HG03064 (cell line): ENCODE measurements around the gene RASD2.
"Not testable (repeated sequence)": the region's sequence is repeated elsewhere in the genome, so short reads cannot be mapped to it uniquely, and the experiment has no call there.

Experiments
- ATAC-seq: cut with Tn5 transposase; IDR thresholded peaks from one replicate; pipeline ENCODE4 v1.9.1; 2021; ENCODE audit warnings: low read depth; ENCODE audit not compliant: unreplicated experiment

The RASD2 gene, protein sequence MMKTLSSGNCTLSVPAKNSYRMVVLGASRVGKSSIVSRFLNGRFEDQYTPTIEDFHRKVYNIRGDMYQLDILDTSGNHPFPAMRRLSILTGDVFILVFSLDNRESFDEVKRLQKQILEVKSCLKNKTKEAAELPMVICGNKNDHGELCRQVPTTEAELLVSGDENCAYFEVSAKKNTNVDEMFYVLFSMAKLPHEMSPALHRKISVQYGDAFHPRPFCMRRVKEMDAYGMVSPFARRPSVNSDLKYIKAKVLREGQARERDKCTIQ

DNA sequence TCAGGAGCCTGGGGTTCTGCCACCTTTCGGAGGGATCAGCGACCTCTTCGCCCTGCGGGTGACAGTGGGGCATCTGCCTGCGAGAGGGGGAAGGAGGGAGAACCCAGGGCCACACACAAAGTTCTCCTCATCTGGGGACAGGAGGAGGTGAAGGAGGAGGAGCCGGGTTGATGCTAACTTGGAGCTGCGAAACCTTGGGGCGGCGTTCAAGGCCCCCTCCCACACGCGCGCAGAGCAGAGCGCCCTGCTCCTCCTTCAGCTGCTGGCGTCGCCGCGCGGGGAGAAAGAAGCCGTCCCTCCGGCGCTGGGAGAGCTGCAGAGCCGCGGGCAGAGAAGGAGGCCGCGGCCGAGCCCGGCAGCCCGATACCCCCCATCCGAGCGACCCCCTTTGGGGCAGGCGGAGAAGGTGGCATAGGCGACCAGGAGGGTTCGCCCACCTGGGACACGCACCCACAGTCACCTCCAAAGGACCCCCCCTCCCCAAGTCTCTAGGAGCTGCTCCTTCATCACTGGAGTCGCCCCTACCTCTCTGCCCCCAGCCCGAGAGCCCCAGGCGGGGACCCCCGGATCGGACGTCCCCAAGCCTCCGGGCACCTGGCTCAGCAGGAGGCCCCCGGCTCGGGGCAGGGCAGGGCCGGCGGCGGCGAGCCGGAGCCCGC lies at the start of gene RASD2:
Gene RASD2 (plus strand): TSS at position 237 of the 659 bp plus-strand sequence. CDS start 5,979 bp downstream, outside the sequence.
- no peak for ATAC-seq

GRCh38 chr22:35491061-35491907 lies 49.3 kb upstream of the RASD2 start:
- ATAC-seq, result not testable (repeated sequence)

DNA sequence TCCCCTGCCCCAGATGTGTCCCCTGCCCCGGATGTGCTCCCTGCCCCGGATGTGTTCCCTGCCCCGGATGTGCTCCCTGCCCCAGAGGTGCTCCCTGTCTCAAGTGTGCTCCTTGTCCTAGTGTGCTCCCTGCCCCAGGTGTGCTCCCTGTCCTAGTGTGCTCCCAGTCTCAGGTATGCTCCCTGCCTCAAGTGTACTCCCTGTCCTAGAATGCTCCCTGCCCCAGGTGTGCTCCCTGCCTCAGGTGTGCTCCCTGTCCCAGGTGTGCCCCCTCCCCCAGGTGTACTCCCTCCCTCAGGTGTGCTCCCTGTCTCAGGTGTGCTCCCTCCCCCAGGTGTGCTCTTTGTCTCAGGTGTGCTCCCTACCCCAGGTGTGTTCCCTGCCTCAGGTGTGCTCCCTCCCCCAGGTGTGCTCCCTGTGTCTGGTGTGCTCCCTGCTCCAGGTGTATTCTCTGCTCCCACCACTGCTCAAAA lies 48.7 kb upstream of the RASD2 start:
- ATAC-seq, result no peak

DNA sequence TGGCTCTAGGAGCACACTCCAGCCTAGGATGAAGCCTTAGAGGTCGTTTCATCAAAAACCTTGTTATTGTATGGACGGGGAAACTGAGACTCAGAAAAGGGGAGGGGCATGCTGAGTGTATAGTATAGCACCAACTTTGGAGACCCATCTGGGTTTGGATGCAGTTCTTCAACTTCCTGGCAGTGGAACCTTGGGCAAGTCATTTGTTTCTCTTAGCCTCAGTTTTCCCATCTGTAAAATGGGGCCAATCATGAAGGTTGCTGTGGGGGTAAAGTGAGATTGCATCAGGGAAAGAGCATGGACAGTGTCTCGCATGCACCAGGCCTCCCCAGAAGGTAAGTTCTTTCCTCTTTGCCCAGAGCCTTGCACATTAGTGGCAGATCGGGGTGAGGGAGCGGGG lies 47.6 kb upstream of the RASD2 start:
- no peak for ATAC-seq

- ATAC-seq, result not testable (repeated sequence)
These were observed 44.9 kb upstream of the RASD2 start for GRCh38 chr22:35495711-35496110.

DNA sequence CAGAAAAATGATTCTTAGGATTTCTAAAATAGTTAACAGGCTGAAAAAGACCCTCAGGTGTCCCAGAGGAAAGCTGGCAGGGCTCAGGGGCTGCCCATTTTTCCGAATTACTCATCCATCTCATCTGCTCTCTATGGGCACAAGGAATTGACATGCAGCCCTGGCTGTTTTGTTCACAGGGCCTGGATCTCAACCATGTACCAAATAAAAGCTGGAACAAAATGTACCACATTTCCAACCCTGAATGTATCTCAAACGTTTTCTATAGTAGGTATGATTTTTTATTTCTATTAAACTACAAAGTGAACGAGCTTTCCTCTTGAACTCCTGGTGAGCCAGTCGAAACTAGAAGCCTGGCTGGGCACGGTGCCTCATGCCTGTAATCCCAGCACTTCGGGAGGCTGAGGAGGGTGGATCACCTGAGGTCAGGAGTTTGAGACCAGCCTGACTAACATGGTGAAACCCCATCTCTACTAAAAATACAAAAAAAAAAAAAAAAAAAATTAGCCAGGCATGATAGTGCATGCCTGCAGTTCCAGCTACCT lies 43.8 kb upstream of the RASD2 start:
- ATAC-seq, result no peak

DNA sequence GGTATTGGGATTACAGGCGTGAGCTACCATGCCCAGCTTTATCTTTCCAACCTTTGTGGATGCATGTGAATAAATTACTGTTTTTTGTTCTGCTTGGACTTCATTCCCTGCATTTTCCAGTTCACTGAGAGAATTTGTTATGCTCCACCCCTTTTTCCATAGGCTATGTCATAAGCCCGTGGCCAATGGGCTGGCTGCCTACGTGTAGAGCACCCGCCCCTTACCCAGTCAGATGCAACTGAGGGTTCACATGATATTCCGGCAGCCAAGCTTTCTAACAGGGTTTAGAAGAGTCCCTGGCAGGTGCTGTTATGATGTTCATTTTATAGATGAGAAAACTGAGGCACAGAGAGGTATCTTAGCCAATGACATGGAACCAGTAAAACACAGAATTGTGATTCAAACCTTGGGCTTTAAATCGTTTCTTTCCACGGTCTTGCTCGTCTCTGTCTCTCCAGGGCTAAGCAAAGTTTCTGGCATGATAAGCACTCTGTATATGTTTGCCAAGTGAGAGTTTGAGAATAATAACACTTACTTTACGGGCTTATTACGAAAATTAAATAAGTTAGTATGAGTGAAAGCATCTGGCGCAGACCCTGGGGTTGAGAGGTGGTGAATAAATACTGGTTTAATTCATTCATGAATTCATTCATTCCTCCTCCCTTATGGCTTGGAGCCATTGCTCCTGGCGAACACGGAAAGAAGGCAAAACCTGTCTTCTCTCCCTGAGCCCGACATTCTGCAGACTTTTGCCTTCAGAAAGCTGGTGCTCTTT lies 42.4 kb upstream of the RASD2 start:
- no peak for ATAC-seq

GRCh38 chr22:35502836-35503235 lies 37.8 kb upstream of the RASD2 start:
- no peak for ATAC-seq

DNA sequence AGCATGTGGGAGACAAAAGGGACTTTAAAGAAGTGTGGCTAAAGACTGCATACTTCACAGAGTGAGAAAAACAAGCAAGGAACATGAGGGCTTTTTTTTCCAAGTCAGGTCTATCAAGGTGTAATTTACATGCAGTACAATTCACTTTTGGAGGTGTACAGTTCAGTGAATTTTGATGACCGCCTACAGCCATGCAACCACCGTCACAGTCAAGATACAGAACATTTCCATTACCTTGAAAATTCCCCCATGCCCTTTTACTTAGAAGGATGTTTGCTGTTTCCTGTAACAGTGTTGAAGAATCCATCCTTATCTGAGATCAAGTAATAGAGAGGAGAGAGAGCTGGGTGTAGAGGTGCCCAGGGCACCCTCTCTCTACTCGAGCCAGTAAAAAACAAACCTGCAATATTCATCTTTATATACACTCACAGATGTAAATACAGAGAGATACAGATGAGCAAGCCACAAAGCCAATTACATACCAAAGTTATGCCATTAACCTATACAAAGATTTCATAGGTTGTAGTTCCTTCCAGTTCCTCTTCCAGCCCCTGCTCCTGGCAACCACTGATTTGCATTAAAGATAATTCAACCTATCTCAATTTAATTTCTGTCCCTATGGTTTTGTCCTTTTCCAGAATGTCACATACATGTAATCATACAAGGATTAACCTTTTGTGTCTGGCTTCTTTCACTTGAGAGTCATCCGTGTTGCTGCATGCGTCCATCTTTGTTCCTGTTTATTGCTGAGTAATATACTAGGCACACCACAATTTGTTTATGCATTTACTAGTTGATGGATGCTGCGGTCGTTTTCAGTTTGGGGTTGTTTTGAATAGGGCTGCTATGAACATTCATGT lies 35.0 kb upstream of the RASD2 start:
- no peak for ATAC-seq

- no peak for ATAC-seq
These were observed 34.4 kb upstream of the RASD2 start for GRCh38 chr22:35506259-35506570.

GRCh38 chr22:35507851-35508250 lies 32.8 kb upstream of the RASD2 start:
- ATAC-seq, result not testable (repeated sequence)

GRCh38 chr22:35509451-35509850 lies 31.2 kb upstream of the RASD2 start:
- no peak for ATAC-seq

DNA sequence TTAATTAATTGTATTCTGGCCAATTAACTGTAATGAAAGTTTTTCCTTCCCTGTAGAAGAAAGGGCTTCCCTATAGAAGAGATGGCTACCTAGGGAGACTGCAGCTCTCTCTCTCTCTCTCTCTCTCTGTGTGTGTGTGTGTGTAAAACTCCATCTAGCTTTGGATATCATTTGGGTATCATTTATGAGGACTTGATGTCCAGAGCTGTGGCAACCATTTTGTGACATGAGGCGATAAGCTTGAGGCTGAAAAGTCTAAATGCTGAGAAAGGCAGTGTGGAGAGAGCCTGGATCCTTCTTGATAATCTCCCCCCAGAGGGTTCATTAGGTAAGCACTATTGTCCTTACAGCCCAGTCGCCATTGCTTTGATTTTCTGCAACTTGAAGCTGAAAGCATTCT lies 30.7 kb upstream of the RASD2 start:
- ATAC-seq, result no peak

- ATAC-seq, result no peak
These were observed 30.1 kb upstream of the RASD2 start for GRCh38 chr22:35510481-35510934.

DNA sequence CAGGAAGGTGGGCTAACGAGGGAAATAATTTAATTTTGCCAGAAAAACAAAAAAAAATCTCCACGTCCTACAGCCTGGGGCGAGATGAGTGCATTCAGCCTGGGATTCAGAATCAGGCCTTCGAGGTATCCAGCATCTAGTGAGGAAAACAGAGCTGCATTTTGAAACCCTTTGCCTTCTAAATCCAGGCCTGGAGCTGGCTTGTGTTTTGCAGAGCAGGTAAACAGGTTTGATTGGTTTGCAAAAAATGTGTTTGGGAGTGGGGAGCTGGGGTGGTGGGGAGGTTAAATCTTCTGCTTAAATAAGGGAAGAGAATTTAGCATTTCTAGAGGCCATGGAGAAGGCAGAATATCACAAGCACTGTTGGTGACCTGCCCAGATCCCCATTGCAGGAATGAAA lies 29.7 kb upstream of the RASD2 start:
- no peak for ATAC-seq

- no peak for ATAC-seq
These were observed 26.3 kb upstream of the RASD2 start for GRCh38 chr22:35514366-35514765.

DNA sequence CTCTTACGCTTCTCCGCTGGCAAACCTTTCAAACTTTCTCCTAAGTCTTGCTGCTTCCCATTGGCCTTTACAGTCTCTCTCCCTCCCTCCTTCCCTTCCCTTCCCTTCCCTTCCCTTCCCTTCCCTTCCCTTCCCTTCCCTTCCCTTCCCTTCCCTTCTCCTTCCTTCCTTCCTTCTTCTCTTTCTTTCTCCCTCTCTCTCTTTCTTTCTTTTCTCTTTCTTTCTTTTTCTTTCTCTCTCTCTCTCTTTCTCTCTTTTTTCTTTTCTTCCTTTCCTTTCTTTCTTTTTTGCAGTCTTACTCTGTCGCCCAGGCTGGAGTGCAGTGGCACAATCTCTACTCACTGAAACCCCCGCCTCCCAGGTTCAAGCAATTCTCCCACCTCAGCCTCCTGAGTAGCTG lies 24.7 kb upstream of the RASD2 start:
- not testable (repeated sequence) for ATAC-seq

GRCh38 chr22:35516723-35517122 lies 23.9 kb upstream of the RASD2 start:
- ATAC-seq, result no peak

DNA sequence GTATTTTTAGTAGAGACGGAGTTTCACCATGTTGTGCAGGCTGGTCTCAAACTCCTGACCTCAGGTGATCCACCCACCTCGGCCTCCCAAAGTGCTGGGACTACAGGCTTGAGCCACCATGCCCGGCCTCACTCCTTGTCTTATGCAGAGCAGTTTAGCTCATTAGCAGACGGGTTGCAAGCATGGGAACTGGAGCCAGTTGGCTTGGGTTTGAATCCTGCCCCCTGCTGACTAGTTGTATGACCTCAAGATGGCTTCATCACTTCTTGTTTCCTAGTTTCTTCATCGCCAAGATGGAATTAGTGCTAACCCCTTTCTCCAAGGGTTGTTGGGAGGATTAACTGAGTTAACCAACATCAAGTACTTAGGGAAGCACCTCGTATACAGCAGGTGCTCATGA lies 23.4 kb upstream of the RASD2 start:
- no peak for ATAC-seq
